ENCODE results near the gene SNN. TPM values are rescaled to one million over a fixed set of nuclear protein-coding genes. Genes with fewer than 3 reads are reported as not detected.

Gene SNN
- total and polyA plus RNA-seq, 2 donors (not counting 1 experiment from before 2014, with no cell fraction given) = 55.4 to 63.3 TPM

GRCh38 chr16:11624636-11625607 lies 43.3 kb upstream of the SNN start:
- intact Hi-C loops (cut with micrococcal nuclease) = loop anchor here (5.0 kb wide), 1 partner anchor 38 kb away; the partner anchor contains the start of gene LITAF
- Histone ChIP-seq H3K9me3 (ENCODE audit: control extremely low read depth in 1 of 3, control insufficient read depth in 2 of 3, insufficient read depth in 1 of 3, low read length in 2 of 3) (peaks cover 0 to 12% (median 5%) of the 10 kb centered on the region in 3 donors), H3K9ac (ENCODE audit: low read length) (no peak overlapping the region), H3K36me3 (replicated peaks in 1 of 2; ENCODE audit: control extremely low read depth in 1 of 2, control insufficient read depth in 1 of 2, extremely low read depth in 1 of 2, insufficient read depth in 2 of 2, low read length in 1 of 2) (no peaks in the 10 kb centered on the region), H3K4me3 (ENCODE audit: control extremely low read depth in 1 of 5, extremely low read depth in 1 of 5, insufficient read depth in 1 of 5, low read depth in 2 of 5, low read length in 4 of 5) (no peak overlapping the region), H2AFZ (ENCODE audit: insufficient read depth, low read depth, low read length, poor library complexity, severe bottlenecking) (peak overlapping the region; percentile 39), H4K20me1 (ENCODE audit: control insufficient read depth, insufficient read depth, low read length, poor library complexity, severe bottlenecking) (no peaks in the 10 kb centered on the region), H3K4me1 (ENCODE audit: control insufficient read depth in 2 of 2, insufficient read depth in 2 of 2, low read length in 2 of 2) (peaks cover 52 to 76% of the 10 kb centered on the region in 2 donors), H3K27ac (ENCODE audit: low read length in 2 of 2) (peak overlapping the region in 1 of 2 donors; percentile 43), H3K79me2 (ENCODE audit: control insufficient read depth, insufficient read depth, low read length) (peaks cover 4% of the 10 kb centered on the region), H3K4me2 (replicated peaks; ENCODE audit: low read depth, low read length, poor library complexity, severe bottlenecking) (peak overlapping the region; percentile 42), H3K27me3 (replicated peaks in 1 of 4; ENCODE audit: control extremely low read depth in 1 of 4, control insufficient read depth in 3 of 4, insufficient read depth in 4 of 4, low read length in 3 of 4) (no peaks in the 10 kb centered on the region)
- no peak overlapping the region for H3K4me3 Mint-ChIP-seq
- H3K27me3 Mint-ChIP-seq = no peaks in the 10 kb centered on the region
- ATAC-seq (ENCODE audit: low read depth) (no peak), DNase-seq (no peak)
- POLR2A ChIA-PET = interaction anchor here (0.7 kb wide), 1 partner anchor 87 kb away, joined by 5 read pairs; no protein-coding TSS in a partner anchor
- CTCF ChIA-PET = interaction anchor here (0.7 to 1.2 kb wide), 3 partner anchors 93 to 598 kb away, joined by 3 to 4 read pairs (median 3); no protein-coding TSS in a partner anchor
- WGBS (ENCODE audit: insufficient coverage) = 78% methylated on average over 12 of the region's 16 CpGs
- H3K27ac Mint-ChIP-seq = peak overlapping the region; percentile 62
- H3K4me1 Mint-ChIP-seq = peaks cover 53% of the 10 kb centered on the region
- TF ChIP-seq CTCF (IDR thresholded peaks at IDR 0.05) (no peak), EZH2 (IDR thresholded peaks at IDR 0.05; ENCODE audit: borderline replicate concordance, insufficient read depth, low read depth, low read length, poor library complexity, severe bottlenecking) (no peak)
- H3K9me3 Mint-ChIP-seq (ENCODE audit: insufficient read depth) = no peaks in the 10 kb centered on the region

All from B cell (primary cell).